ENCODE results near the gene SLC39A11.

SLC39A11 gene

GRCh38 chr17:72971226-72971880 lies 121.1 kb downstream of the SLC39A11 start:
- no peak for DNase-seq

- no peak for DNase-seq
Observed at GRCh38 chr17:72970797-72971196, 121.7 kb downstream of the SLC39A11 start.

GRCh38 chr17:72970246-72970645 lies 122.2 kb downstream of the SLC39A11 start:
- no peak for DNase-seq

- DNase-seq: no peak
Observed at GRCh38 chr17:72969293-72969906, 123.1 kb downstream of the SLC39A11 start.

- DNase-seq: no peak
Observed at GRCh38 chr17:72968798-72969197, 123.7 kb downstream of the SLC39A11 start.

- no peak for DNase-seq
Observed at GRCh38 chr17:72967977-72968585, 124.4 kb downstream of the SLC39A11 start.

GRCh38 chr17:72967277-72967970 lies 125.1 kb downstream of the SLC39A11 start:
- DNase-seq: no peak

- DNase-seq: no peak
Observed at GRCh38 chr17:72962106-72962505, 130.4 kb downstream of the SLC39A11 start.

GRCh38 chr17:72955391-72956140 lies 136.9 kb downstream of the SLC39A11 start:
- DNase-seq: no peak

GRCh38 chr17:72954579-72954978 lies 137.9 kb downstream of the SLC39A11 start:
- DNase-seq: no peak

- DNase-seq: no peak
Observed at GRCh38 chr17:72953621-72954020, 138.9 kb downstream of the SLC39A11 start.

GRCh38 chr17:72952641-72953315 lies 139.7 kb downstream of the SLC39A11 start:
- DNase-seq: no peak

- DNase-seq: no peak
Observed at GRCh38 chr17:72952220-72952619, 140.3 kb downstream of the SLC39A11 start.

GRCh38 chr17:72950242-72950931 lies 142.1 kb downstream of the SLC39A11 start:
- no peak for DNase-seq

GRCh38 chr17:72948115-72948514 lies 144.4 kb downstream of the SLC39A11 start:
- no peak for DNase-seq

GRCh38 chr17:72947475-72947874 lies 145.0 kb downstream of the SLC39A11 start:
- DNase-seq: no peak

- DNase-seq: no peak
Observed at GRCh38 chr17:72946696-72947095, 145.8 kb downstream of the SLC39A11 start.

GRCh38 chr17:72946156-72946555 lies 146.3 kb downstream of the SLC39A11 start:
- no peak for DNase-seq

GRCh38 chr17:72945473-72945872 lies 147.0 kb downstream of the SLC39A11 start:
- DNase-seq: no peak

- no peak for DNase-seq
Observed at GRCh38 chr17:72943826-72944689, 148.4 kb downstream of the SLC39A11 start.

GRCh38 chr17:72942579-72942978 lies 149.9 kb downstream of the SLC39A11 start:
- DNase-seq: no peak
